RKO (cell line): ENCODE data around the gene RNU4-1.
"Not testable (repeated sequence)": the region's sequence is repeated elsewhere in the genome, so short reads cannot be mapped to it uniquely, and the experiment has no call there.

Source experiments
- DNase-seq: peaks from one replicate; pipeline ENCODE4 v3.0.0-alpha.2; 2016; ENCODE audit warnings: low spot score

Gene RNU4-1

DNA sequence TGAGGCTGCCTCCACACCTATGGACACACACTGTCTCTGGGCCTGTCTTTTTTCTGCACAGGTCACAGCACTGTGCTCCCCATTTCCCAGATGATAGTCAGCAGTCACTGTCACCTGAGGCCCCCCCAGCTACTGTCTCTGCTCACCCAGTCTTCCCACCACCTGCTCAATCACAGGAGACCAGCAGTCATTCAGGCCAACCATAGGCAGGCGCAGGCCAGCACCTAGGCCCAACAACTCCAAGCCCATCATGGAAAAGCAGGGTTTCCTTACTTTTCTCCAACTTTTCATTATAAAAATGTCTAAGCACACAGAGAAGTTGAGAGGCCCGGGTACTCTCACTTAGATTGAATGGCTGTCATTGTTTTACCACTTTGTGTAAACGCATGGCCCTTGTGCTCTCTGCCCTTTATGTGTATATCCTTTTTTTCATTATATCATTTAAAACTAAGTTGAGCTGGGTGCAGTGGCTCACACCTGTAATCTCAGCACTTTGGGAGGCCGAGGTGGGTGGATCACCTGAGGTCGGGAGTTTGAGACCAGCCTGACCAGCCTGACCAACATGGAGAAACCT is 34.6 kb downstream of the RNU4-1 start:
- DNase-seq = no peak

DNA sequence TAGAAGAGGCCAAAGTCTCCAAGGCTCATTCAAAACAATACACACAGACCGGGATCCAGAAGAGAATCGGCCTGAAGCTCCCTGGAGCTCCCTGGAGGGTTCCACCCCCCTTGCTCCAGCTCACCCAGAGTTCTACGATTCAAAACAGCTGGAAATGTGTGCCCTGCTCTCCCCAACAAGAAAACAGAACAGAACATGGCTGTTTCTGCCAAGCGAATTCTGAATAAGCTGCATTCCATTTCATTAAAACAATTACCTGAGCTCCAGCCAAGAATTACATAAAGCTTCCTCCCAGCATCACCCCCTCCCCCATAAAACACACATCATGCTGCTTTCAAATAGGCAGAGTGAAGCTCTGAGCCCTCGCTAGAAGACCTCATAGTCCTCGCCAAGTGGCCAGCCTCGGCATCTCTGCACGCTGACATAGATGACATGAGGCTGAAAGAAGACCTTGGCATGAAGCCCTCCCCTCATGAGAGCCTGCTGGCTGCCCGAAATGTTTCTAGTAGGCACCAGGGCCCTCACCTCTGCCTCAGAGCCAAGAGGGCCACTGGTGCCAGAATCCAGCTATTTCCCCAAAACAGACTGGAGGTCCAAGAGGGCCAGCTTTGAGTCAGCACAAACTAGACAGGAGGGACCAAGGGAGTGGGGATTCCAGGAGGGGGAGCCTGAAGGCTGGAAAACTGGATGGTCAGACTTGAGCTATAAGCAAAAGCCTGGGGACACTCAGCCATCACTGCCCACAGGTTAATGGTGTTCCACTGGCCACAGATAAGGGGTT is 35.8 kb downstream of the RNU4-1 start:
- DNase-seq = no peak

DNA sequence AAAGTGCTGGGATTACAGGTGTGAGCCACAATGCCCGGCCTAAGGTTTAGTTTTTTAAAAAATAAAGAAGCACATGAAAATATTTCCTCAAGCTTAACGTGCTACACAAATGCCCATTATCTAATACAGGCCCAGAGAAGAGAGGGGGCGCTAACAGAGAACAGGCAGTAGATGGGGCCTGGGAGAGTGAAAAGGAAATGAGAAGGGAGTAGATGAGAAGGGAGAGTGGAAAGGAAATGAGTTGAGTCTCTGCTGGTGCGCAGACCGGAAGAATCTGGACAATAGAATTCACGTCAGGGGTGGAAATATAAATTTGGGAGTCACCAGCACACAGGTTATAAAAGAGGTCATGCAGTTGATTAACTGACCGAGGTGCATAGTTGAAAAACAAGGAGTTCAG is 38.2 kb downstream of the RNU4-1 start:
- no peak for DNase-seq

DNA sequence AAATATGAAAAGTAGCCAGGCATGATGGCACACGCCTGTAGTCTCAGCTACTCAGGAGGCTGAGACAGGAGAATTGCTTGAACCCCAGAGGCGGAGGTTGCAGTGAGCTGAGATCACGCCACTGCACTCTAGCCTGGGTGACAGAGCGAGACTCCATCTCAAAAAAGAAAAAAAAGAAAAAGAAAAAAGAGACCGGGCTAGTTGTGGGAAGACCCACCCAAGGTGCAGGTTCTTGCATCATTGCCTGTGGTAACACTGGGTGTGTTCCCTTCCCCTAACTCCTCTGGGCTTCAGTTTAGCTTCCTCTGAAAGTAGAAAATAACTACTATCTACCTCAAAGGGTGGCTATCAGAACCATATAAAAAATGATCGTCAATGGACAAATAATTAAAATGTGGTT is 39.7 kb downstream of the RNU4-1 start:
- not testable (repeated sequence) for DNase-seq

DNA sequence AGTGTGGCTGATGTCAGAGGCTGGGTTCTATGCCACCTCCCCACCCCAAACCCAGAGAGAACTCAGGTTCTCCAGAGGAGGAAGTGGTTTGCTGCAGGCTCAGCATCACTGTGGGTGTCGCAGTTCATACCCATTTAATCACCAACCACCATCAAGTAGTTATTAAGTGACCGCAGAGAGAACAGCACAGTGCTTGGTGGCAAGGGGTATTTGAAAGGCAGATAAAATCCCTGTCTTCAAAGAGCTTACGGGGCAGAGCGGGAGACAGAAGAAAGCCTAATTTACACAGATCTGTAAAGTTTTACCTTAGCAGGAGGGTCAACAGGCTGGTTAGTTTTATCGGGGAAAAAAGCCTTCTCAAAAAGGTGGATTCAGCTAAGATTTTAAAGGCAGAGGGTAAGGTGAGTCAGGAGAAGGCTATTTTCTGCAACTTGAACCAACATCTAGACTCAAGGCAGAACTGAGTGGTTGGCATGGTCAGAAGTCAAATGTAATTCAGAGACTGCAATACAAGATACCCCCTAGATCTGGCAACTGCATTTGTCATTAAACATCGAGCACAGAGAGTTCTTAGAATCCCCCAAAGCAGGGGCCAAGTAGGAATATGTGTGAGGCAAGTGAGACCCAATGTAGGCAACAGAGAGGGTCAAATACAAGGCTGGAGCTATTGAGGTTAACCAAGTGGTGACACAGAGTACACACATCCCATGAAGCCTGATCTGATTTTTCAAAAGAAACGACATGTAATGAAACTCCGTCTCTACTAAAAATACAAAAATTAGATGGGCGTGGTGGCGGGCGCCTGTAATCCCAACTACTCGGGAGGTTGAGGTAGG is 40.7 kb downstream of the RNU4-1 start:
- no peak for DNase-seq

DNA sequence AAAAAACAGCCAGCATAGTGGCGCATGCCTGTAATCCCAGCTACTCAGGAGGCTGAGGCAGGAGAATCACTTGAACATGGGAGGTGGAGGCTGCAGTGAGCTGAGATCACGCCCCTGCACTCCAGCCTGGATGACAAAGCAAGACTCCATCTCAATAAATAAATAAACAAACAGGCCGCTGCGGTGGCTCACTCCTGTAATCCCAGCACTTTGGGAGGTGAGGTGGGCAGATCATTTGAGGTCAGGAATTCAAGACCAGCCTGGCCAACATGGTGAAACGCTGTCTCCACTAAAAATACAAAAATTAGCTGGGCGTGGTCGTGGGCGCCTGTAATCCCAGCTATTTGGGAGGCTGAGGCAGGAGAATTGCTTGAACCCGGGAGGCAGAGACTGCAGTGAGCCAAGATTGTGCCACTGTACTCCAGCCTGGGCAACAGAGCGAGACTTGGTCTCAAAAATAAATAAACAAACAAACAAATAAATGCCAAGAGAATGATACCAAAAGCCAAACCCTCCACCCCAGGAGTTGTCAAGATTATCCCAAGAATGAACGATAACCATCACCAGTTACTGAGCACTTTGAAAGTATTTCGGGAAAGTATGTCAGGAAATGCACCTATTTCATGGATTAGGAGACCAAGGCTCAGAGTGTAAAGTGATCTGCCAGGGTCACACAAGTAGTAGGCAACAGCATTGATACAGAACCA is 41.5 kb downstream of the RNU4-1 start:
- not testable (repeated sequence) for DNase-seq

DNA sequence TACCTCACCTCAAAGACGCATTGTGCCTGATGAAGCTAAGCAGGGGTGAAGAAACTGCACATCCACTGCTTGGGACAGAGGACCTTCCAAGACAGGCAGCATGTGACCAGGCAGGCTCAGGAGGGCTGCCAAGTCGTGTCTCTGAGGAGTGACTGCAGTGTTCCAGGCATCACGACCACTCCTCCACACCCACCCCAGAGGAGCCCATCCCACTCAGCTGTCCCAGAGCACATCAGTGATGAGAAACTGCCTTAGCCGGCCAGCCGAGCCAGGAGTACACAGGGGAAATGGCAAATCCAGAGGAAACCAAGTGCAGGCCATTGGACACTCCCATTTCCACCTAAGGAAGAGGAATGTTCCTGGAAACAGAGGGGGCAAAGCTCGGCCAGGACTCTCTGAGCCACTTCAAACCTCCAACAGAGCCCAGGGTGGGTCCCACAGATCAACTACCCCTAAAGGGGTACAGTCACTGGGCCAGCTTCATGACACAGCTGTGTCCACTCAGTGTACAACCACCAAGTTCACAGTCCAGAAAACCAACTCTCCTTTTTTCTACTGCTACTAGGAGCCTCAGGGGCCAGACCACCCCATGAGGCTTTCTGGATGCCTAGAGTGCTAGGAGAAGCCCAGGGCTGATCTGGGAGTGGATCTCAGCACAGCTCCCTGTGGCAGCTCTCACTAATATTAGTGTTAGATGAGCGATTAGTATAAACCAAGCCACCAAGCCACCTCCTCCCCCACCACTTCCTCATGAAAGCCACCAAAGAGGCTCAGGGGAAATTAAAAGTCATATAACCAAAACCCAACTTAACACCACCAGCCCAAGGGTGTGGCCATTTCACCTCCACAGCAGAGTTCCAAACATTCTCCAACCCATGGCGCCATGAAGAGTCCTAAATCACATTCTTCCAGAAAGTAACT is 42.9 kb downstream of the RNU4-1 start:
- no peak for DNase-seq

DNA sequence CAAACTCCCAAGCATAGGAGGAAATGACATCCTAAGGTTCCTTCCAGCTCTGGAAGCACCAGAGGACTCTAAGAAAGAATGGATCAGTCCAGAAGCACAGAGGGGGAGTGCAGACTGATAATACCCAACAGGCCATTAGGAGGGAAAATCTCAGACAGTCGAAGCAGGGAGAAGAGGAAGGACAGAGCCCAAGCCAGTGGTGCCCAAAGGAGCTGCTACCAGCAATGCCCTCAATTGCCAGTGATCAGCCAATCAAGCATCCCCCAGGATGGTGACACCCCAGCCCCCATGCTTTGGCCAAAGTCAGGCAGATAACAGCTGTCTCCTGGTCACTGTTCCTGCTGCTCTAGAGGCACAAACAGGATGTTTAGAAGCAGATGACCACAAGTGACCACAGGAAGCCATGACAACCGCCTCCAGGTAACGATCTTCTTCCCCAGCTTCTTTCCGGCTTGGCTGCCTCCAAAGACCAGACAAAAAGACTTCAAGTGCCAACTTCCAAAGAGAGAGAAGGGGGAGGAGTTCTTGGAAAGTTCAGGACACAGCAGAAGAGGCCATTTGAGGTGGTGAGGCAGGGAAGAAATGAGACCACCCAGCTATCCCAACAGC is 43.7 kb downstream of the RNU4-1 start:
- no peak for DNase-seq

DNA sequence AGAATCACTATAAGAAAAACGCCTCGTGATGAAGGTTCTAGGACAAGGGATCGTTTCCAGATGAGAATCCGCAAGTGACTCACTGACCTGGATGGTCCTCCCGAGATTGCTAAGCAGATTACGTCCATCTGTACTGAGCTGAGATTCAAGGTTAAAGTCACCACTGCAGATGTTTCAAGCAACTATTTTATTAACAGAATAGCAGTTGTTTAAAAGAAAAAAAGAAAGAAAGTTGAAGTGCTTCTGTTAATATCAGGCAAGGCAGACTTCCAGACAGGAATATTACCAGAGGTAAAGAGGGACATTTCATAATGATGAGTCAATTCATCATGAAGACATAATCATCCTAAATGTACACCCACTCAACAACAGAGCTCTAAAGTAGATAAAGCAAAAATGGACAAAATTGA is 45.4 kb downstream of the RNU4-1 start:
- no peak for DNase-seq

DNA sequence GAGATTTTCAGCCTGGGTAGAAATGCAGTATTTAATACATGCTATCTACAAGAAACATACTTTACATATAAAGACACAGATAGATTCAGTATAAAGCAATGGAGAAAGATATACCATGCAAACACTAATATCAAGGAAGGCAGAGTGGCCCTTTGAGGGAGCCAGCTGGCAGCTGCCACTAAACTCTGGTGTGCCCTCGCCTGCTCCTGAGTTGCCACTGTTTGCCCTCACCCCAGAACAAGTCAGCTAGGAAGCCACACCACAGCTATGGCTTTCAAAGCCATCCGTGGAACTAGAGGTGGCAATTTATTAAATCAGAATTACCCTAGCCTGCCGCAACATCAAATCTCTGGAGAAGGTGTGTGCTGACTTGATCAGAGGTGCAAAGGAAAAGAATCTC is 45.9 kb downstream of the RNU4-1 start:
- no peak for DNase-seq

DNA sequence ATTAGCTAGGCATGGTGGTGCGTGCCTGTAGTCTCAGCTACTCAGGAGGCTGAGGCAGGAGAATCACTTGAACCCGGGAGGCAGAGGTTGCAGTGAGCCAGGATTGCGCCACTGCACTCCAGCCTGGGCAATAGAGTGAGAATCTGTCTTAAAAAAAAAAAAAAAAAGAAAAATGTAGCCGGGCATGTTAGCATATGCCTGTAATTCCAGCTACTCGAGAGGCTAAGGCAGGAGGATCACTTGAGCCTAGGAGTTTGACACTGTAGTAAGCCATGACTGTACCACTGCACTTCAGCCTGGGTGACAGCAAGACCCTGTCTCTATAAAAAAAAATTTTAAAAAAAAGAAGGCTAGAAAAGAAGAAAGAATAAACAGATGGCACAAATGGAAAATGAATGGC is 46.3 kb downstream of the RNU4-1 start:
- not testable (repeated sequence) for DNase-seq
